ENCODE data around the gene PLEKHH1. TPM values are rescaled to one million over a fixed set of nuclear protein-coding genes. Genes with fewer than 3 reads are reported as not detected.

Gene PLEKHH1
- total and polyA plus RNA-seq, 2 donors (not counting 1 experiment from before 2014, with no cell fraction given): 0.10 to 0.33 TPM

DNA sequence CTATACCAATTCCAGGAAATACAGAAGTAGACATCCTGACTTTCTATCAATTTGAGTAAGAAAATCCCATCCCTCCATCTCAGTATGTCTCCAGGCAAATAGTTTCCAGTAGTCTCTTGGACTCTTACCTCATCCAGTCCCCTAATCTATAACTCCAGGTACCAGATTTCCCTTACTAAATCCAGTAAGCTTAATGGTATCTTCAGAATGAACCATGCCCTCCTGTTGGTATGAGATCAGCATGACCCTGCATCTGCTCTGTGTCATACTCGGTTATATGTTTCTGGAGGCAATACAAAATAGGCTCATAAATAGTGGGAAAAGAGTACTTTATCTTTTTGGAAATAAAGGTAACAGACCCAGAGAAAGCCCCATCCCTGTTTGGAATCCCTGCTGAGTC lies 48.6 kb downstream of the PLEKHH1 start:
- peak in 1 of 2 donors; percentile 2 for DNase-seq (ENCODE audit: low read depth in 2 of 2)
- H3K4me2 ChIP-seq (ENCODE audit: extremely low read depth, insufficient read depth, low read length): no peak overlapping the region
- H3K27ac ChIP-seq (ENCODE audit: insufficient read depth, low read length): no peak overlapping the region
- no peaks in the 10 kb centered on the region for H3K79me2 ChIP-seq (ENCODE audit: control insufficient read depth, insufficient read depth, low read length)
- no peaks in the 10 kb centered on the region for H4K20me1 ChIP-seq (ENCODE audit: control insufficient read depth, extremely low read depth, insufficient read depth, low read length)
- no peaks in the 10 kb centered on the region for H3K27me3 ChIP-seq (ENCODE audit: control insufficient read depth, insufficient read depth, low read length)
- no peaks in the 10 kb centered on the region for H3K4me1 ChIP-seq (ENCODE audit: control insufficient read depth, extremely low read depth, insufficient read depth, low read length)
- no peak overlapping the region for H3K9ac ChIP-seq (ENCODE audit: insufficient read depth, low read length)
- H2AFZ ChIP-seq (ENCODE audit: low read length): no peak overlapping the region
- H3K9me3 ChIP-seq (ENCODE audit: control insufficient read depth, insufficient read depth, low read depth, low read length): no peaks in the 10 kb centered on the region
- no peak for TF ChIP-seq EZH2 (IDR thresholded peaks at IDR 0.05; ENCODE audit: low read length, missing control alignments)
- no peak for TF ChIP-seq CTCF (conservative IDR thresholded peaks at IDR 0.05 in 1 of 2, IDR thresholded peaks at IDR 0.05 in 1 of 2; ENCODE audit: low read depth in 1 of 2, low read length in 2 of 2)
- H3K36me3 ChIP-seq (ENCODE audit: control insufficient read depth, insufficient read depth, low read length): no peaks in the 10 kb centered on the region
- no peak overlapping the region for H3K4me3 ChIP-seq (replicated peaks in 1 of 4; ENCODE audit: control extremely low read depth in 1 of 4, insufficient read depth in 1 of 4, low read depth in 3 of 4, low read length in 4 of 4)

- H3K9ac ChIP-seq (ENCODE audit: insufficient read depth, low read length): no peak overlapping the region
- H3K4me2 ChIP-seq (ENCODE audit: extremely low read depth, insufficient read depth, low read length): no peak overlapping the region
- H3K4me3 ChIP-seq (replicated peaks in 1 of 4; ENCODE audit: control extremely low read depth in 1 of 4, insufficient read depth in 1 of 4, low read depth in 3 of 4, low read length in 4 of 4): no peak overlapping the region
- no peaks in the 10 kb centered on the region for H3K36me3 ChIP-seq (ENCODE audit: control insufficient read depth, insufficient read depth, low read length)
- no peak for TF ChIP-seq EZH2 (IDR thresholded peaks at IDR 0.05; ENCODE audit: low read length, missing control alignments)
- TF ChIP-seq CTCF (conservative IDR thresholded peaks at IDR 0.05 in 1 of 2, IDR thresholded peaks at IDR 0.05 in 1 of 2; ENCODE audit: low read depth in 1 of 2, low read length in 2 of 2): no peak
- no peak for DNase-seq (ENCODE audit: low read depth in 2 of 2)
- H3K4me1 ChIP-seq (ENCODE audit: control insufficient read depth, extremely low read depth, insufficient read depth, low read length): no peaks in the 10 kb centered on the region
- H4K20me1 ChIP-seq (ENCODE audit: control insufficient read depth, extremely low read depth, insufficient read depth, low read length): no peaks in the 10 kb centered on the region
- H3K79me2 ChIP-seq (ENCODE audit: control insufficient read depth, insufficient read depth, low read length): no peaks in the 10 kb centered on the region
- H2AFZ ChIP-seq (ENCODE audit: low read length): no peak overlapping the region
- no peak overlapping the region for H3K27ac ChIP-seq (ENCODE audit: insufficient read depth, low read length)
- H3K27me3 ChIP-seq (ENCODE audit: control insufficient read depth, insufficient read depth, low read length): no peaks in the 10 kb centered on the region
- no peaks in the 10 kb centered on the region for H3K9me3 ChIP-seq (ENCODE audit: control insufficient read depth, insufficient read depth, low read depth, low read length)
Measured at GRCh38 chr14:67582061-67582460, 49.0 kb downstream of the PLEKHH1 start.

DNA sequence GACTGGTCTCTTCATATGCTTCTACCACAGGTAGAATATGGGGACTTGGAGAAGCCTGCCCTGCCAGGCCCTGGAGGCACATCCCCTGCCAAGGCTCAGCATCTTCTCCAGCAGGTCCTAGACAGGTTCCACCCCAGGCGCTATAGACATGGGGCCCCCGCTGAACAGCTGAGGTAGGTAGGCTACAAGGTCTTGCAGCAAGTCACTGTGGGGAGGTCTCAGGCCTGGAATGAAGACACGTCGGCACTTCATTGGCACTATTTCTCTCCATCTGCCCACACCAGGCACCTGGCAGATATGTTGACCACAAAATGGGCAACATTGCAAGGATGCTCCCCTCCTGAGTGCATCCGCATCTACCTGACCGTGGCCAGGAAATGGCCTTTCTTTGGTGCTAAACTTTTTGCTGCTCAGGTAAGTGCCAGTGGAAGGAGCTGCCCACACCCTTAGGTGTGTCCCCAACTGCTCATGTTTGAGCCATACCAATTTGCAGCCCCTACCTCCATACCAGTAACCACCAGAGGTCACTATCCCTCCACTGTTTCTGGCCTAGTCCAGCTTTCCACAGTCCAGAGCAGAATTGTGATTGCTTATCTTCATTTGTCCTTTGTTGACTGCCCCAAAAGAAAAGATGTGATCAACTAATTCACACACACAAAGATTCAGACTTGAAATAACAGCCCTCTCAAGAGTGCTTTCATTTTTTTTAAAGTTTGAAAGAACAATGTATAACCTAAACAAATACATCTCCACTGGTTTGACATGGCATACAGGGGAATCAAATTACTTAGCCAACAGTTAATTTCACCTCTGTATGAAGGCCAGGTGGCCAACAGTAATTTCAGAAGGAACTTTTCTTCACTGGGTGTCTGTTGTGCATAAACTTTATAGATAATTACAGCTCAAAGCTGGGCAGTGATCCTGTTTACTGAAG lies 50.9 kb downstream of the PLEKHH1 start:
- H4K20me1 ChIP-seq (ENCODE audit: control insufficient read depth, extremely low read depth, insufficient read depth, low read length): no peaks in the 10 kb centered on the region
- no peaks in the 10 kb centered on the region for H3K9me3 ChIP-seq (ENCODE audit: control insufficient read depth, insufficient read depth, low read depth, low read length)
- no peak overlapping the region for H3K4me2 ChIP-seq (ENCODE audit: extremely low read depth, insufficient read depth, low read length)
- no peaks in the 10 kb centered on the region for H3K79me2 ChIP-seq (ENCODE audit: control insufficient read depth, insufficient read depth, low read length)
- no peaks in the 10 kb centered on the region for H3K36me3 ChIP-seq (ENCODE audit: control insufficient read depth, insufficient read depth, low read length)
- H3K4me3 ChIP-seq (replicated peaks in 1 of 4; ENCODE audit: control extremely low read depth in 1 of 4, insufficient read depth in 1 of 4, low read depth in 3 of 4, low read length in 4 of 4): no peak overlapping the region
- H3K4me1 ChIP-seq (ENCODE audit: control insufficient read depth, extremely low read depth, insufficient read depth, low read length): no peaks in the 10 kb centered on the region
- H3K27me3 ChIP-seq (ENCODE audit: control insufficient read depth, insufficient read depth, low read length): no peaks in the 10 kb centered on the region
- H2AFZ ChIP-seq (ENCODE audit: low read length): no peak overlapping the region
- no peak overlapping the region for H3K27ac ChIP-seq (ENCODE audit: insufficient read depth, low read length)
- TF ChIP-seq EZH2 (IDR thresholded peaks at IDR 0.05; ENCODE audit: low read length, missing control alignments) (no peak), CTCF (conservative IDR thresholded peaks at IDR 0.05 in 1 of 2, IDR thresholded peaks at IDR 0.05 in 1 of 2; ENCODE audit: low read depth in 1 of 2, low read length in 2 of 2) (peak; percentile 72 to 80)
- DNase-seq (ENCODE audit: low read depth in 2 of 2): peak; percentile 15 to 60
- H3K9ac ChIP-seq (ENCODE audit: insufficient read depth, low read length): no peak overlapping the region
